ENCODE results near the gene STK17A. TPM values are rescaled to one million over a fixed set of nuclear protein-coding genes. Genes with fewer than 3 reads are reported as not detected.

The STK17A gene
- total RNA-seq, 2 donors from 2014 or later, result 12.2 to 18.0 TPM

- ATAC-seq, result peak; percentile 58 to 84
- intact Hi-C loops (cut with DNase I), result no loop called here
- peak; percentile 62 for DNase-seq
These were observed 65.0 kb downstream of the STK17A start for GRCh38 chr7:43647673-43648472.

- intact Hi-C loops (cut with DNase I), result no loop called here
- ATAC-seq, result peak; percentile 23 to 37
These were observed 65.8 kb downstream of the STK17A start for GRCh38 chr7:43648473-43649406.

GRCh38 chr7:43649755-43650274, 66.9 kb downstream of the STK17A start:
- intact Hi-C loops (cut with DNase I), result no loop called here
- DNase-seq (no peak), ATAC-seq (peak in 1 of 2 donors; percentile 29)

More at GRCh38 chr7:43648473-43649406, 65.8 kb downstream of the STK17A start:
- DNase-seq, result no peak

DNA sequence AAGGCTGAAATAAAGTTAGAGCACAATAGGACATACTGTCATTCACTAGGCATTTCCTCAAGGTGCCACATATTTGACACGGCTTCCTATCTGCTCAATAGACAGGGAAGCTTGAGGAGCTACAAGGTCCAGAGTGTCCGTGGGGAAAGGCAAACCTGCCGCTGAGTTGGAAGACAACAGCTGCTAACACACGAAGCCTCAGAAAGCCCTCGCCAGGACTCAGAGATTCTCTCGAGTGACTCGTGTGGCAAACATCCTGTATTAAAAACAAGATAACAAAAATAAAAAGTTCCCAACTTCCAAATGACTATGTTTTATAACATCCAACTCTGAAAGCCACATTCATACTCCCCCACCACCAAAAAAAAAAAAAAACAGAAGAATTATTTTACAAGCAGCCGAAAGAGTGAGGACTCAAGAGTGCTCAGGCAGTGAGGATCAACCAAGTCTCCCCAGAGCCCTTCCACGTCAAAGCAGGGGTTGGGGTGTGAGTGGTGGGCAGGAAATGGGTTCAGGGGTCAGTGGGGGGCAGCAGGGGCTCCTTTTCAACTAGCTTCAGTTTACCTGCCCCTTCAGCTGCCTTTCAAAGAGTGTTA, 67.6 kb downstream of the STK17A start:
- DNase-seq (no peak), ATAC-seq (no peak)
- intact Hi-C loops (cut with DNase I), result no loop called here

GRCh38 chr7:43652364-43652763, 69.5 kb downstream of the STK17A start:
- no peak for ATAC-seq
- DNase-seq, result no peak
- intact Hi-C loops (cut with DNase I), result no loop called here

DNA sequence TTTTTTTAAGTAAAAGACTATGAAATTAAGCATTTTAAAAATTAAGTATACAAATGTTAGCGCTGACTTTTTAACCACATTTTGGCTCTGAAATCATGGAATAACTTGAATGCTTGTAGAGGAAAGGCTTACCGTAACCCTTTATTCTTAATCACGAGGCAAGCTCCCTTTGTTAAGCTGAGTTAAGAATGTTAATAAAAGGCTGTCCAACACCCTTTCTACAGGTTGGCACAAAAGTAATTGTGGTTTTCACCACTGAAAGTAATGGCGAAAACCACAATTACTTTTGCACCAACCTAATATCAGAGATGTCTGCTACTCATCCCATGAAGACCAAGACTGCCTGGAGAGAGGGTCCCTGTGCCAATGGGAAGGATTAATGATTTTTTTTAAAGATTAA, 70.6 kb downstream of the STK17A start:
- intact Hi-C loops (cut with DNase I), result no loop called here
- ATAC-seq (no peak), DNase-seq (no peak)

- no peak for DNase-seq
- intact Hi-C loops (cut with DNase I), result no loop called here
These were observed 71.1 kb downstream of the STK17A start for GRCh38 chr7:43653891-43654504.

GRCh38 chr7:43655584-43655983, 72.7 kb downstream of the STK17A start:
- intact Hi-C loops (cut with DNase I), result no loop called here
- DNase-seq, result no peak
- no peak for ATAC-seq

More at GRCh38 chr7:43653891-43654504, 71.1 kb downstream of the STK17A start:
- ATAC-seq, result no peak

- intact Hi-C loops (cut with DNase I), result no loop called here
- no peak for DNase-seq
- no peak for ATAC-seq
These were observed 74.1 kb downstream of the STK17A start for GRCh38 chr7:43656997-43657396.

- ATAC-seq (peak in 1 of 2 donors; percentile 62), DNase-seq (no peak)
- intact Hi-C loops (cut with DNase I), result no loop called here
These were observed 76.0 kb downstream of the STK17A start for GRCh38 chr7:43658718-43659548.

DNA sequence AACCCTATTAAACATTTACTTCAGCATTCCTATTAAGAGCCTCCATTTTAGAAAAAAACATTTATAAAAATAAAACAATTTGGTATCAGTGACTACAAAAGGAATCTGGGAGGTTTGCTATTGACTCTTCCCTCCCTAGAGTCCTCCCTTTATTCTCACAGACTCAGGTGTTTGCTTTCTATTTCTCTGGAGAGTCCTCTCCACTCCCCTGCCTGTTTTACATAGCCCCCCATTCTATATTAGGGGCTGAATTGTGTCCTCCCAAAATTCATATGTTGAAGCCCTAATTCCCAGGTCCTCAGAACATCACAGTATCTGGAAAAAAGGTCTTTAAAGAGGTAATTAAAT, 76.6 kb downstream of the STK17A start:
- intact Hi-C loops (cut with DNase I), result no loop called here
- DNase-seq (no peak), ATAC-seq (no peak)

DNA sequence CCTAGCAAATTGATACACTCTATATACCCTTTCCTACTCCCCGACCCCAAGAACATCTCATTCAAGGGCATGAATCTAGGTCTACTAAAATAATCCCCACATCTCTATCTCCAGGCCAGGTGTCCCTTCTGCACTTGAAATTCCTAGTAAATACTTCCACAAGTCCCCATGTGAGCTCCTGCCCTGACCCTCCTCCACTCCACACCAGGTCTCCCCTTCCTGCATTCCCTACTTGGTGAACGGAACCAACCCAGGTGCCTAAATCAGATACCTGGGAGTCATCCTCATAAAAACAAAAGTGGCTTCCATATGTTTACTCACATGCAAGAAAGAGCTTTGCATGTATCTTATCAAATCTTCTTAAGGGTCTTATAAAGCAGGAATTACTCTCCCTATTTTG, 77.2 kb downstream of the STK17A start:
- intact Hi-C loops (cut with DNase I), result no loop called here
- DNase-seq (no peak), ATAC-seq (no peak)

DNA sequence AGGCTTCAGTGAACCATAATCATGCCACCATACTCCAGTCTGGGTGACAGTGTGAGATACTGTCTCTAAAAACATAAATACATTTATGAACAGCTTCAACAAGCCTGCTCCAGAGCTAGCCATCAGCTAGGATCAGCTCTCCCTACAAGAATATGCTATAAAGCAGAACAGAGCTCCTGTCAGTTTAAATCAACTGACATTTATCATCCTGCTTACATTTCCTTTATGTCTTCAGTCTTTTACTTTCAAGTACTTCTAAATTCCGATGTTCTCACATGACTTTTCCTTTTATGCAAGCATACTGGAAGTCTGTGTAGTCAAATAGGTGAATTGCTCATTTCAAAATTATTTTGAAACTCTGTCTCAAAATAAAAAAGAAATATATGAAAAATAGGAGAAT, 81.8 kb downstream of the STK17A start:
- intact Hi-C loops (cut with DNase I), result no loop called here
- DNase-seq (no peak), ATAC-seq (no peak)

DNA sequence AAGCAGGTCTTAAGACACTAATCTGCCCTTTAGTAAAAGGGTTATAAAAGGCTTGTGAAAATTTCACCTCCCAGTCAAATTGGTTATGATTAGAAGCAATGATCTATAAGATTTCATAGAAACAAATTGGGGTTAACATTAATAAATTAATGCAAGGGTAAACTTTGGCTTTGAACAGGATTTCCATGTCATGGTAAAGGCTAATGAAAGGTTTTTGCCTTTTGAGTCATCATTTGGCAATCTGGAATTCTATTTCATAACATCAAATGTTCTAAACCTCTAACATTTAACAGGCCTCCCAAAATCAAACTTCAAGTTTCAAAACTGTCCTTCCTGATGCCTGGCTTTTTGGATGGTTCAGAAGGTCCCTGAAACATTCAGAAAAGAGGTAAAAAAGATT, 84.0 kb downstream of the STK17A start:
- intact Hi-C loops (cut with DNase I), result no loop called here
- DNase-seq, result no peak
- ATAC-seq, result no peak

DNA sequence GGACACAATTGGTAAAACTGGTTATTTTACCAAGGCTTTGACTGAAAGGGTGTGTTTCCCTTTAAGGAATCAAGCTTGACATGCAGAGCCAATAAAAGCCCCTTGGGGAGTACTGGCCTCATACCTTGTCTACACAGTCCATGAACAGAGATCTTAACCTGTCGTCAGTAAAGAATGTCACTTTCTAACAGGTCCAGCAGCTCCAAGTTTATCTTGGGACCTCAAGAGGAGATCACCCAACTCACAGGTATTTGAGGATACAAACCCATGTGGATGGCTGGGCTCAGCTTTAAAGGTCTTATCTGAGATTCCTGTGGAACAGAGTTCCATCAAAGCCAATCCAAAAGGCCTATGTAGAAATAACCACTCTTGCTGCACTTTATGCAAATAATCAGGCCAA, 85.1 kb downstream of the STK17A start:
- DNase-seq (no peak), ATAC-seq (no peak)
- intact Hi-C loops (cut with DNase I), result no loop called here

- intact Hi-C loops (cut with DNase I), result no loop called here
- ATAC-seq (no peak), DNase-seq (no peak)
These were observed 86.6 kb downstream of the STK17A start for GRCh38 chr7:43669286-43670081.

- no peak for ATAC-seq
- no peak for DNase-seq
- intact Hi-C loops (cut with DNase I), result no loop called here
These were observed 88.6 kb downstream of the STK17A start for GRCh38 chr7:43671521-43671920.
